Lower leg skin (tissue), 4 donors: ENCODE results near the gene NIM1K. TPM values are rescaled to one million over a fixed set of nuclear protein-coding genes. Genes with fewer than 3 reads are reported as not detected.

Experiments used
- DNase-seq, 2 donors: peaks; one replicate each; pipeline ENCODE4 v3.0.0-alpha.2; 2019; ENCODE audit warnings: low spot score in 2 of 2
- H3K4me3 ChIP-seq: fragments of 200-600 bp; sonication (generic); 2 replicates; pipeline ENCODE4 v1.5.1; 2017; ENCODE audit warnings: mild to moderate bottlenecking, low read depth; ENCODE audit not compliant: poor library complexity, severe bottlenecking
- CTCF ChIP-seq, 3 donors: fragments of 450-650 bp; IDR thresholded peaks; one replicate each; pipeline ENCODE4 v1.5.1; 2016; ENCODE audit warnings: antibody characterized with exemption in 3 of 3, mild to moderate bottlenecking in 3 of 3, moderate library complexity in 2 of 3
- POLR2A ChIP-seq, 2 donors: fragments of 450-650 bp; IDR thresholded peaks; one replicate each; pipeline ENCODE4 v1.6.1; 2016 to 2017; ENCODE audit warnings: antibody characterized with exemption in 2 of 2, mild to moderate bottlenecking in 1 of 2, moderate library complexity in 1 of 2
- WGBS, 2 donors: methylation state at CpG; one replicate each; pipeline ENCODE4 v1.1.5; 2018; 5-methylcytosine and 5-hydroxymethylcytosine counted together
- intact Hi-C: fragments of 100-400 bp; cut with DNase I; formaldehyde crosslinking; loops from one replicate; pipeline ENCODE4 v1.15.0; 2023; ENCODE audit warnings: low total_unique reads
- total RNA-seq, 4 donors: library from RNA; depleted of rRNA; stranded (reverse); fragments of >200 nt; gene quantifications; one replicate each; pipeline ENCODE4 v1.1.0, GENCODE V29; 2016

NIM1K gene
- total RNA-seq: 1 to 10 TPM in 1 of 4 donors, under 1 TPM in 2, not detected in 1; 0.44 to 2.5 (median 0.65) TPM

DNA sequence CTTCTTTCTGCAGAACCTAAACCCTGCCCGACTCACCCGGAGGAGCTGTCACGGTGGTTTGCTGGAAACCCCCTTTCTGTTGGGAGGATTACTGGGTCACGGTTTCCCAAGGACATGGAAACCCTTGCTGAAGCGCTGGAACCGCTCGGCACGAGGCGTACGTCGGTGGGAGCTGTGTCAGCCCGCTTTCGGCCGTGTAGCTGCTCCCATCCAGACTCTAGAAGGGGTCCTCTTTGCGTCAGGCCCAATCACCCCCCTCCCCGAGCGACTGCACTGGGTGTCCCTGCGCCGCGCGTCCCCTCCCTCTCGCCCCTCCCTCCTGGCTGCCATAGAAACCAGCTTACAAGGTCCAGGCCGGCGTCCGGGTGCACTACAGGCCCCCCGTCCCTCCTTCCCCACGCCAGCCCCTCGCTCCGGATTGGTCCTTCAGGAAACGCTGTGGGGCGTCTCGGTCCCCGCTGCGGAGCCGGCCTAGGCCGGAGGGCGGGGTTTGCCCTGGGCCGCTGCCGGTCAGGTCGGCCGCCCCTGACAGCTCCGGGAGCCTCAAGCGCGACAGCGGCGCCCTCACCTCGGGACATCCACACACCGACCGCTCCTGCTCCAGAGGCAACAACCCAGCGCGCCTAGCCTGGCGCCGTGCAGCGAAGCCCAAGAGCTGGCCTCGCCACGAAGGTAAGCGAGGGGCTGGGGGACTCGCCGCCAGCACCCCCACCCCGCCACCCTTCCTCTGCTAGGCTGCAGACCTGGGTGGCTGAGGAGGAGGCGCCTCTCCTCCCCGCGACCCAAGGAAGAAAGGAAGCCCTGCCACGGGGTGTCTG lies at the start of gene NIM1K:
TSS of gene NIM1K (plus strand) at position 486 of the 818 bp plus-strand sequence. CDS start 53,551 bp downstream, outside the sequence.
- 1 to 3% methylated on average over 37 to 51 of the region's 64 CpGs for WGBS, 2 donors

GRCh38 chr5:43145071-43145470 lies 47.0 kb upstream of the NIM1K start:
- H3K4me3 ChIP-seq: no peak overlapping the region
- intact Hi-C loops: no loop called here
- TF ChIP-seq POLR2A (IDR thresholded peaks at IDR 0.05) (no peak), CTCF (IDR thresholded peaks at IDR 0.05) (no peak)
- DNase-seq: no peak
- WGBS, 2 donors: 78 to 96% methylated on average over 3 of the region's 3 CpGs

More for the DNA sequence above, at the start of gene NIM1K:
- TF ChIP-seq POLR2A (IDR thresholded peaks at IDR 0.05): no peak
- intact Hi-C loops: no loop called here
- peak within 1 kb of the TSS; percentile 36 for H3K4me3 ChIP-seq
- DNase-seq: peak; percentile 35 to 91

GRCh38 chr5:43146958-43147357 lies 45.1 kb upstream of the NIM1K start:
- DNase-seq: no peak
- H3K4me3 ChIP-seq: no peak overlapping the region
- TF ChIP-seq POLR2A (IDR thresholded peaks at IDR 0.05) (no peak), CTCF (IDR thresholded peaks at IDR 0.05) (no peak)
- 90 to 95% methylated on average over 1 of the region's 1 CpG for WGBS, 2 donors
- intact Hi-C loops: no loop called here

DNA sequence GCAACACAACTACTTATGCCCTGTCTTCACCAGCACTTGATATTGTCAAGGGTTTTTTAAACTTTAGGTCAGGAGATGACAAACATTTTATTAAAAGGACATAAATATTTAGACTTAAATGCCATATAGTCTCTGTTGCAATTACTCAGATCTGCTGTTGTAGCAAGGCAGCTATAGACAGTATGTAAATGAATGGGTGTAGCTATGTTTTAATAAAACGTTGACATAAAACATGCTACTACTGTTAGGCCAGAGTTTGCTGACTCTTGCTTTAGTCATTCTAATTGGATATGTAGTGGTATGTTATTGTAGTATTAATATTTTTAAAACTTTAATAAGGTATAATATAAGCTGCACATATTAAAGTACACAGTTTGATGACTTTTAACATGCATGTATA lies 43.6 kb upstream of the NIM1K start:
- H3K4me3 ChIP-seq: no peak overlapping the region
- intact Hi-C loops: no loop called here
- WGBS, 2 donors: 46 to 52% methylated on average over 1 of the region's 1 CpG
- TF ChIP-seq POLR2A (IDR thresholded peaks at IDR 0.05) (no peak), CTCF (IDR thresholded peaks at IDR 0.05) (no peak)
- no peak for DNase-seq

DNA sequence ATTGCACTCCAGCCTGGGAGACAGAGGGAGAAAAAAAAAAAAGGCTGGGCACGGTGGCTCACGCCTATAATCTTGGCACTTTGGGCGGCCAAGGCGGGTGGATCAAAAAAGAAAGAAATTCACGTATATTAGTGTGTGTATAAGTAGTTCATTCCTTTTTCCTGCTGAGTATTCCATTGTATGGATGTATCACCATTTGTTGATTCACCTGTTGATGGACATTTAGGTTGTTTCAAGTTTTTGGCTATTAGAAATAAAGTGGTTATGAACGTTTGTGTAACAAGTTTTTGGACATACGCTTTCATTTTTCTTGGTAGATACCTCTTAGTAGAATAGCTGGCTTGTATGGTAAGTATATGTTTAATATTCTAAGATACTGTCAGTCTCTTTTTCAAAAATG lies 42.8 kb upstream of the NIM1K start:
- no peak for DNase-seq
- H3K4me3 ChIP-seq: no peak overlapping the region
- TF ChIP-seq CTCF (IDR thresholded peaks at IDR 0.05): no peak
- no peak for TF ChIP-seq POLR2A (IDR thresholded peaks at IDR 0.05)
- intact Hi-C loops: no loop called here
- 81 to 93% methylated on average over 7 of the region's 7 CpGs for WGBS, 2 donors

DNA sequence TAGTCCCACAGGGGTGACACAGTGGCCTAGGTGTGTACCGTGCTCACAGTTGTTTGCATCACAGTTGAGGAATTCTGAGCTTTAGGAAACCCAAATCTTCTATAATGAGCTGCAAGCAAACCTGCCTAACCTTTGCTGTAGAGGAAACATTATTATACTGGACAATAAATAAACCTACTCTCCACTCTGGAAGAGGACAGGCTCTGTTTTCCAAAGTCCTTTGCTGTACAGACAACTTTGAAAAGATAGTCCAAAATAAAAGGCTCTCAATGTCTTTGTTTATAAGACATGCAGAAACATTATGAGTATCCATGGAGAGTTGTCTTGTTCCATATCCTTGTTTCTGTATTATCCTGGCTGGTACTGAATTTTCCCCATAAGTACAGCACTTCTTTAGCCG lies 42.0 kb upstream of the NIM1K start:
- H3K4me3 ChIP-seq: no peak overlapping the region
- WGBS, 2 donors: 88 to 100% methylated on average over 2 of the region's 2 CpGs
- no peak for DNase-seq
- intact Hi-C loops: no loop called here
- TF ChIP-seq CTCF (IDR thresholded peaks at IDR 0.05) (no peak), POLR2A (IDR thresholded peaks at IDR 0.05) (no peak)
